ENCODE results near the gene ADTRP.

Gene ADTRP

DNA sequence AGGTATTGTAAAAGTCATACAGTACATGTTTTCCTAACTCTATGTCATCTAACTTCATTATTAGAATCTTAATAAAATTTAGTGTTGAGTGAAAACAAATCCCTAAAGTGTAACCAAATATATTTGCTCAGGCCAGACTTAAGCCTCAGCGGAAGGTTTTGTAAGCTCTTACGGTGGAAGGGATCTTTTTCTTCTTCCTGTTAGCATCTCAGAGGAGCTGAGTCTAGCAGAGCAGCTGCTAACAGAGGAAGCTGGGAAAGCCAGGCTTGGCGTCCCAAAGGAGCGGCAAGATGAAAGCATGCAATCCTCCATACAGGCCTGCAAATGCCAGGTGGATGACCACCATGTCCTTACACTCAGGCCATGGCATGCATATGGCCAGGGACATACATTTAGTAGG, 72.4 kb downstream of the ADTRP start:
- H3K9ac ChIP-seq (ENCODE audit: low read length in 2 of 2): no peak overlapping the region
- H3K9me3 ChIP-seq (ENCODE audit: control insufficient read depth in 2 of 2, low read length in 2 of 2): no peaks in the 10 kb centered on the region
- H3K27me3 ChIP-seq (ENCODE audit: control insufficient read depth in 1 of 2, insufficient read depth in 2 of 2, low read length in 2 of 2): no peaks in the 10 kb centered on the region
- no peaks in the 10 kb centered on the region for H3K36me3 ChIP-seq (ENCODE audit: control insufficient read depth in 2 of 2, insufficient read depth in 2 of 2, low read length in 2 of 2)
- peaks cover 11% of the 10 kb centered on the region for H3K4me1 ChIP-seq (ENCODE audit: control insufficient read depth, insufficient read depth, low read length)
- H3K4me3 ChIP-seq (ENCODE audit: low read length in 2 of 2): no peak overlapping the region
- no peak overlapping the region for H3K27ac ChIP-seq (ENCODE audit: low read length)

DNA sequence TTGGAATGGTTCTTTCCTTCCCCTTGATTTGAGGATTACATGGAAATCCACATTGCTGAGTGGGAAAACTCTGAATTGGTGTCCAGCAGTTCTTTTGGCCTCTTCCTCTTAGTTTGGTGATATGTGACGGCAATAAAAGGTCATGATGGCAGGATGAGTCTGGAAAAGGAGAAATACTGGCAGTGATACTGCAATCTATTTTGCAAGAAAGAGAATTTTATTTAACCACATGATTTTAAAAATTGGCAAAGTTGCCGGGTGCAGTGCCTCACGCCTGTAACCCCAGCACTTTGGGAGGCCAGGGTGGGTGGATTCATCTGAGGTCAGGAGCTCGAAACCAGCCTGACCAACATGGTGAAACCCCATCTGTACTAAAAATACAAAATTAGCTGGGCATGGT, 73.1 kb downstream of the ADTRP start:
- no peaks in the 10 kb centered on the region for H3K36me3 ChIP-seq (ENCODE audit: control insufficient read depth in 2 of 2, insufficient read depth in 2 of 2, low read length in 2 of 2)
- H3K9ac ChIP-seq (ENCODE audit: low read length in 2 of 2): no peak overlapping the region
- peaks cover 5% of the 10 kb centered on the region for H3K4me1 ChIP-seq (ENCODE audit: control insufficient read depth, insufficient read depth, low read length)
- H3K27me3 ChIP-seq (ENCODE audit: control insufficient read depth in 1 of 2, insufficient read depth in 2 of 2, low read length in 2 of 2): no peaks in the 10 kb centered on the region
- no peaks in the 10 kb centered on the region for H3K9me3 ChIP-seq (ENCODE audit: control insufficient read depth in 2 of 2, low read length in 2 of 2)
- H3K27ac ChIP-seq (ENCODE audit: low read length): no peak overlapping the region
- no peak overlapping the region for H3K4me3 ChIP-seq (ENCODE audit: low read length in 2 of 2)

DNA sequence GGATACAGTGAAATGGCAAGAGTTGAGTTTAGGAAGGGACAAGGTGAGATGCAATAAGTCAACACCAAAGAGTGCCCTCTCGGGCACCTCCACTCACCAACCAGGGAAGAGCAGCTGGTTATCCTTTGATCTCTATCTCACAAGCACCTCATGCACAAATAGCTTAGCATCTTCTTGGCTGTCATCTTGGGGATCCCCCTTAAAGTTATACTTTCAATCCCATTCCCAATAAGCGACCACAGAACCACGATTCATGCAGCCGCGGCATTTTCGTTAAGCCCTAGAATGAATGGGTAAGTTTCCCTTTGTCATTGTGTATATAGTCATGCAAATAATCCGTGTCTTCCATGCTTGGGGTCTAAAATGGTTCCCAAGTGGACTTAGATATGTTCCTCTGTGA, 73.5 kb downstream of the ADTRP start:
- no peak overlapping the region for H3K27ac ChIP-seq (ENCODE audit: low read length)
- H3K4me1 ChIP-seq (ENCODE audit: control insufficient read depth, insufficient read depth, low read length): peaks cover under 1% of the 10 kb centered on the region
- no peak overlapping the region for H3K9ac ChIP-seq (ENCODE audit: low read length in 2 of 2)
- H3K27me3 ChIP-seq (ENCODE audit: control insufficient read depth in 1 of 2, insufficient read depth in 2 of 2, low read length in 2 of 2): no peaks in the 10 kb centered on the region
- no peaks in the 10 kb centered on the region for H3K9me3 ChIP-seq (ENCODE audit: control insufficient read depth in 2 of 2, low read length in 2 of 2)
- no peaks in the 10 kb centered on the region for H3K36me3 ChIP-seq (ENCODE audit: control insufficient read depth in 2 of 2, insufficient read depth in 2 of 2, low read length in 2 of 2)
- H3K4me3 ChIP-seq (ENCODE audit: low read length in 2 of 2): no peak overlapping the region

DNA sequence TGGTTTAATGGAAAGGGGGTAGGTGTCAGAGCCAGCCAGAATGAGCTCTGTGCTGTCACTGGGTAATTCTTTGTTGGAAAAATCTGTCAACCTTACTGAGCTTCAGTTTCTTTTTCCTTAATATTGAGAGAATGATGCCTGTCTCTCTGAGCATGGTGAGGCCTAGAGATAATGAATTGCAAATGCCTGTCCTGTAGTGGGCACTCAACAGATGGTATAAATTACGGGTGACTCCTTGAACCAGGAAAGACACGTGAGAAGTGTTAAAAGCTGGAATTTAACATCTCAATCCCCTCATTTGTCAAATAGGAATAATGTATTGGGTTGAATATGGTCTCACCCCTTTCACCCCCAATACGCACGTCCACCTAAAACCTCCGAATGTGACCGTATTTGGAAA, 74.9 kb downstream of the ADTRP start:
- Histone ChIP-seq H3K27me3 (ENCODE audit: control insufficient read depth in 1 of 2, insufficient read depth in 2 of 2, low read length in 2 of 2) (no peaks in the 10 kb centered on the region), H3K9me3 (ENCODE audit: control insufficient read depth in 2 of 2, low read length in 2 of 2) (no peaks in the 10 kb centered on the region), H3K4me3 (ENCODE audit: low read length in 2 of 2) (no peak overlapping the region), H3K36me3 (ENCODE audit: control insufficient read depth in 2 of 2, insufficient read depth in 2 of 2, low read length in 2 of 2) (no peaks in the 10 kb centered on the region), H3K4me1 (ENCODE audit: control insufficient read depth, insufficient read depth, low read length) (no peaks in the 10 kb centered on the region), H3K9ac (ENCODE audit: low read length in 2 of 2) (no peak overlapping the region), H3K27ac (ENCODE audit: low read length) (no peak overlapping the region)

DNA sequence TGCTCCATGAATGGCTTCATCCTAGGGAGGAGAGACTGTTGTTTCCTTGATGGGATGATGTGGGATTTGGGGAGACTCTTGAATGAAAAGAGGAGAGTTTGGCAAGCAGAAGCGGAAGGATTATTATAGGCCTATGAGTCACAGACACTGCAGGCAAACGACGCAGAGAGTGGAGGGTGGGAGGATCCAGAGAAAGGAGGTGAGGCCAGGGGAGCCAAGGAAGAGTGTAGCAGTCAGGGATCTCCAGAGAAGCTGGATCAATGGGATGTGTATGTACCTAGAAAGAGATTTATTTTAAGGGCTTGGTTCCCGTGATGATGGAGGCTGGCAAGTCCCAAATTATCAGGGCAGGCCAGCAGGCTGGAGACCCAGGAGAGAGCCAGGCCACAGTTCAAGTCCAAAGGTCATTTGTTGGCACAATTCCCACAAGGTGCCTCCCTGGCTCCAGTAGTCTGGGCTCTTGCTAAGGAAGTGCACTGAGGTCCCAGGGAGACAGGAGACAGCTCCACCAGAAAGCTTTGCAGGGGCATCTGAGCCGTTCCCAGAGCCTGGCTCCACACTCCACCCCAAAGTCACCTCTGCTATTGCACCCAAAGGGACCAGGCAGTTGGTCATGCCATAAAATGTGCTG, 76.0 kb downstream of the ADTRP start:
- Histone ChIP-seq H3K9me3 (ENCODE audit: control insufficient read depth in 2 of 2, low read length in 2 of 2) (no peaks in the 10 kb centered on the region), H3K36me3 (ENCODE audit: control insufficient read depth in 2 of 2, insufficient read depth in 2 of 2, low read length in 2 of 2) (no peaks in the 10 kb centered on the region), H3K4me3 (ENCODE audit: low read length in 2 of 2) (no peak overlapping the region), H3K9ac (ENCODE audit: low read length in 2 of 2) (no peak overlapping the region), H3K27ac (ENCODE audit: low read length) (no peak overlapping the region), H3K4me1 (ENCODE audit: control insufficient read depth, insufficient read depth, low read length) (no peaks in the 10 kb centered on the region), H3K27me3 (ENCODE audit: control insufficient read depth in 1 of 2, insufficient read depth in 2 of 2, low read length in 2 of 2) (no peaks in the 10 kb centered on the region)

DNA sequence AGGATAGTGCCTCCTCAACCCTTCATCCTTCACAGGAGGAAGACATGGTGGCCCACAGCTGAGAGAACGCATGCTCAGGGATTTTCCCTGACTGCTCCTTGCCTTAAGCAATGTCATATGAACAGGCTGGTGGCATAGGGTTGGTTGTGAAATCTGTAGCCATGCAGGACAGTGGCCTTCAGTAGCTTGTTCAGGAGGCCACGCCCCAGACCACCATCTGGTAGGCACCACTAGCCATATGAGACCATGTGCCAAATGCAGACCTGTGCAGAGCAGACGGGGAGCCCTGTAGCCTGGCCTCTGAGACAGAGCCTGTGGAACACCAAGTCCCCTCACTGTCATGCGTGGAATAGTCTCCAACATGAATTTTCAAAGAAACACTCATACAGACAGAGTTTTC, 76.5 kb downstream of the ADTRP start:
- no peaks in the 10 kb centered on the region for H3K27me3 ChIP-seq (ENCODE audit: control insufficient read depth in 1 of 2, insufficient read depth in 2 of 2, low read length in 2 of 2)
- H3K27ac ChIP-seq (ENCODE audit: low read length): no peak overlapping the region

DNA sequence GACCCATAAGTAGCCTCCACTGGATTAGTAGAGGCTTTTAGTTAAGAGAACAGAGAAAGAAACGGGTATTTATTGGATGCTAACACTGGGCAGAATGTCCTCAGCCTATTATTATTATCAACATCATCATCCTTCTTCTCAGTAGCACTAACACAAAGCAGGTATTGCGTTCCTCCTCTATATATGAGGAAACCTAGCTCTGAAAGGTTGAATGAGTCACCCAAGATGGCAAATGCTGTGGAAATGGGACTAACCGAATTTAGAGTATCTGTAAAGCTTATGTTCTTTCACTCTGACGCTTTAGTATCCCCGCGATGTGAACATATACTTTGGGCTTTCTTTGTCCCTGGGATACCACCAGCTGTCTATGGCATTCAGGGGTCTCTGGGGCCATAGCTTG, 77.0 kb downstream of the ADTRP start:
- H3K27me3 ChIP-seq (ENCODE audit: control insufficient read depth in 1 of 2, insufficient read depth in 2 of 2, low read length in 2 of 2): no peaks in the 10 kb centered on the region
- H3K9ac ChIP-seq (ENCODE audit: low read length in 2 of 2): no peak overlapping the region
- H3K27ac ChIP-seq (ENCODE audit: low read length): no peak overlapping the region
- H3K4me1 ChIP-seq (ENCODE audit: control insufficient read depth, insufficient read depth, low read length): no peaks in the 10 kb centered on the region
- no peak overlapping the region for H3K4me3 ChIP-seq (ENCODE audit: low read length in 2 of 2)
- H3K9me3 ChIP-seq (ENCODE audit: control insufficient read depth in 2 of 2, low read length in 2 of 2): no peaks in the 10 kb centered on the region
- H3K36me3 ChIP-seq (ENCODE audit: control insufficient read depth in 2 of 2, insufficient read depth in 2 of 2, low read length in 2 of 2): no peaks in the 10 kb centered on the region

More for the DNA sequence above, 76.5 kb downstream of the ADTRP start:
- H3K36me3 ChIP-seq (ENCODE audit: control insufficient read depth in 2 of 2, insufficient read depth in 2 of 2, low read length in 2 of 2): no peaks in the 10 kb centered on the region
- H3K9ac ChIP-seq (ENCODE audit: low read length in 2 of 2): no peak overlapping the region
- no peaks in the 10 kb centered on the region for H3K9me3 ChIP-seq (ENCODE audit: control insufficient read depth in 2 of 2, low read length in 2 of 2)
- H3K4me1 ChIP-seq (ENCODE audit: control insufficient read depth, insufficient read depth, low read length): no peaks in the 10 kb centered on the region
- H3K4me3 ChIP-seq (ENCODE audit: low read length in 2 of 2): no peak overlapping the region

DNA sequence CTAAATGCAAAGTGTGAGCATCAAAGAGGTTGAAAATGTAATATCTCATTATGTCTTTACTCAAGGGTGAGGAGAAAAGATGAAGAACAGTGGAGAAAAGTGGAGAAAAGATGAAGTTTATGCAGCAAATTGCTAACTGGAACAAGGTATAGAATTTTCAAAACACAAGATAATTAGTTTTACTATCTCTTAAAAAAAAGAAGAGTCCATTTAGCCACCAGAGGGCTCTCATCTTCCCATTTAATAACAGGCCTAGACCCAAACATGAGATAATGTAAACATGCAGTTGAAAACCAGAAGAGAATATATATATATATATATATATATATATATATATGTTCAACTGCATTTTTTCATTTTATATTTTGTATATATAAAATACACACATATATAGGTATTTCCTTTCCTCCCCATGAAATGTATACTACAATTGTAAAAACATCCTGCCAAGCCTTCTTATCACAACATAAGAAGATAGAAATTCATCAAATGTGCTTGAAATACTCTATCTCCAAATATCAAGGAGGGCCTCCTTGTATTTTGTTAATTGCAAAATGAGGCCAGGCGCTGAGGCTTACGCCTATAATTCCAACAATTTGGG, 78.4 kb downstream of the ADTRP start:
- H3K27me3 ChIP-seq (ENCODE audit: control insufficient read depth in 1 of 2, insufficient read depth in 2 of 2, low read length in 2 of 2): no peaks in the 10 kb centered on the region
- no peak overlapping the region for H3K4me3 ChIP-seq (ENCODE audit: low read length in 2 of 2)
- H3K36me3 ChIP-seq (ENCODE audit: control insufficient read depth in 2 of 2, insufficient read depth in 2 of 2, low read length in 2 of 2): no peaks in the 10 kb centered on the region
- no peaks in the 10 kb centered on the region for H3K9me3 ChIP-seq (ENCODE audit: control insufficient read depth in 2 of 2, low read length in 2 of 2)
- no peaks in the 10 kb centered on the region for H3K4me1 ChIP-seq (ENCODE audit: control insufficient read depth, insufficient read depth, low read length)
- no peak overlapping the region for H3K27ac ChIP-seq (ENCODE audit: low read length)
- H3K9ac ChIP-seq (ENCODE audit: low read length in 2 of 2): no peak overlapping the region

DNA sequence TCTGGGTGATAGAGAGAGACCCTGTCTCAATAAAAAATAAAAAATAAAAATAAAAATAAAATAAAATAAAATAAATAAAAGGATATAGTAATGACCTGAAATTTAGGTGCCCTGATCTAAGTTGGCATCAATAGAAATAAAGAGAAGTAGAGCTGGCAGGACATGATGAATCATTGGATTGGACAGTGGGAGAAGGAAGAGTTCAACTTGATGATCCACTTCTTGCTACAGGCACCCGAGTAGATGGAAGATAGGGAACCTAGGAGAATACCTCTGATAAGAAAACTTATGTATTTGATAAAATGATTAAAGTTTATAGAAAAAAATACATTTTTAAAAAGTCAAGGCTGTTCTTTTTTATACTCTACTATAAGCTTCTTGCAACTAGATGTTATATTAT, 79.0 kb downstream of the ADTRP start:
- no peaks in the 10 kb centered on the region for H3K9me3 ChIP-seq (ENCODE audit: control insufficient read depth in 2 of 2, low read length in 2 of 2)
- no peaks in the 10 kb centered on the region for H3K4me1 ChIP-seq (ENCODE audit: control insufficient read depth, insufficient read depth, low read length)
- no peak overlapping the region for H3K9ac ChIP-seq (ENCODE audit: low read length in 2 of 2)

DNA sequence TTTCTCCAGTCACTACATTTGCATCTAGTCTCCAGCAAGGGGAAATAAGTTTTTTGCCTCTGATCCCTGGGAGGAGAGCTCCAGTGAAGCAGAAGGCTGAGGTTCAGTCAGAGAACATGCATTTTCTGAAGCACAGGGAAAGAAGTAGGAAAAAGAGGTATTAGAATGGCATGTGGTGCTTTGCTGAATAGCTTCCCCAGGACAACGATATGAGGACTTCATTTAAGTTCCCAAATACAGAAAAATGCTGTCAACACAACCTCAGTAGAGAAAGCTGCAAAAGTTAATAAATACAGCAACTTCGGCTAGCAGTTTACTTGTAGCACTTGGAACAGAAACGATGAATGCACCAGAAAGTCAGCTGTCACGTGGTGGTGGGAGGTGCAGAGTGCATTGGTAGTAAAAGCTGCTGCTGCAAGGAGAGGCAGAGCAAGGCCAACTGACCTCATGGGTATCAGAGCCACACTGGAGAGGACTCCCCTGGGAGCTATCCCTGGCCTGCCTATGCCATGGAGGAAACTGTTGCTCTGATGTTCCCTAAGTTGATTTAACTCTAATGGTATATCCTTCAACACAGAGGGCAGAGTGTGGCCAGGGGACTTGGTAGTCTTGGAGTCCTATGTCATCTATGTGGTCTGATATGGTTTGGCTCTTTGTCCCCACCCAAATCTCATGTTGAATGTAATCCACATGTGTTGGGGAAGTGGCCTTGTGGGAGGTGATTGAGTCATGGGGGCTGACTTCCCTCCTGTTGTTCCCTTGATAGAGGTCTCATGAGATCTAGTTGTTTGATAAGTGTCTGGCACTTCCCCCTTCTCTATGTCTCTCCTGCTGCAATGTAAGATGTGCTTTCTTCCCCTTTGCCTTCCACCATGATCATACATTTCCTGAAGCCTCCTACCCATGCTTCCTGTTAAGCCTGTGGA, 85.9 kb downstream of the ADTRP start:
- Histone ChIP-seq H3K9me3 (ENCODE audit: control insufficient read depth in 2 of 2, low read length in 2 of 2) (no peaks in the 10 kb centered on the region), H3K36me3 (ENCODE audit: control insufficient read depth in 2 of 2, insufficient read depth in 2 of 2, low read length in 2 of 2) (no peaks in the 10 kb centered on the region), H3K4me3 (ENCODE audit: low read length in 2 of 2) (no peak overlapping the region), H3K4me1 (ENCODE audit: control insufficient read depth, insufficient read depth, low read length) (no peaks in the 10 kb centered on the region), H3K27ac (ENCODE audit: low read length) (no peak overlapping the region), H3K9ac (ENCODE audit: low read length in 2 of 2) (no peak overlapping the region), H3K27me3 (ENCODE audit: control insufficient read depth in 1 of 2, insufficient read depth in 2 of 2, low read length in 2 of 2) (no peaks in the 10 kb centered on the region)

More for the DNA sequence above, 79.0 kb downstream of the ADTRP start:
- no peaks in the 10 kb centered on the region for H3K27me3 ChIP-seq (ENCODE audit: control insufficient read depth in 1 of 2, insufficient read depth in 2 of 2, low read length in 2 of 2)
- no peaks in the 10 kb centered on the region for H3K36me3 ChIP-seq (ENCODE audit: control insufficient read depth in 2 of 2, insufficient read depth in 2 of 2, low read length in 2 of 2)
- no peak overlapping the region for H3K27ac ChIP-seq (ENCODE audit: low read length)
- no peak overlapping the region for H3K4me3 ChIP-seq (ENCODE audit: low read length in 2 of 2)

DNA sequence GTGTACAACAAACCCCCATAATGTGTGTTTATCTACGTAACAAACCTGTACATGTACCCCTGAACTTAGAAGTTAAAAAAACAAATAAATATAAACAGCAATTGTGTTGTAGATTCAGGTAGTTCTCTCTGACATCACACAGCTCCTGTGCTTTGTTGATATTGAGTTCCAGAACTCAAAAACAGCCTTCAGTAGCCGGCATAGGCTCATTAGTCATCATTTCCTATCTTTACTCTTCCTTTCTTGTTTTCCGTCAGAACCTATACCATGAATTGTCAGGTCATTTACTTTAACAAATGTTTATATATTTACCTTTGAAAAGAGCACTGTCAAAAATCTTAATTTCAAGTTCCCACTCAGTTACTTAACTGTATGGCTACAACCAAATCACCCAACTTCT, 88.8 kb downstream of the ADTRP start:
- Histone ChIP-seq H3K27me3 (ENCODE audit: control insufficient read depth in 1 of 2, insufficient read depth in 2 of 2, low read length in 2 of 2) (no peaks in the 10 kb centered on the region), H3K4me3 (ENCODE audit: low read length in 2 of 2) (no peak overlapping the region), H3K9ac (ENCODE audit: low read length in 2 of 2) (no peak overlapping the region), H3K9me3 (ENCODE audit: control insufficient read depth in 2 of 2, low read length in 2 of 2) (no peaks in the 10 kb centered on the region), H3K27ac (ENCODE audit: low read length) (no peak overlapping the region), H3K36me3 (ENCODE audit: control insufficient read depth in 2 of 2, insufficient read depth in 2 of 2, low read length in 2 of 2) (no peaks in the 10 kb centered on the region), H3K4me1 (ENCODE audit: control insufficient read depth, insufficient read depth, low read length) (no peaks in the 10 kb centered on the region)
